Measurements from ENCODE around the gene TRPM1.

- no peak for TF ChIP-seq YY1 (IDR thresholded peaks at IDR 0.05; ENCODE audit: insufficient read depth, insufficient read length)
- no peak for TF ChIP-seq ZNF274 (IDR thresholded peaks at IDR 0.05; ENCODE audit: low read depth, low read length)
- TF ChIP-seq SUZ12 (IDR thresholded peaks at IDR 0.05; ENCODE audit: extremely low read depth, insufficient read depth, insufficient read length), result no peak
These were observed 35.2 kb upstream of the TRPM1 start for GRCh38 chr15:31136607-31137328.
